Suprapubic skin (tissue), 3 donors: ENCODE results near the gene EXOC3L4.

ENCODE experiments used
- CTCF ChIP-seq, 2 donors: fragments of 200-600 bp in 1 of 2; fragments of 450-650 bp in 1 of 2; sonication (generic) in 1 of 2; IDR thresholded peaks; one replicate each; pipeline ENCODE4 v1.5.1; 2016 to 2019; ENCODE audit warnings: antibody characterized with exemption in 2 of 2, mild to moderate bottlenecking in 1 of 2, moderate library complexity in 1 of 2
- EP300 ChIP-seq: sonication (generic); formaldehyde crosslinking; IDR thresholded peaks from one replicate; pipeline ENCODE4 v1.6.1; 2017; ENCODE audit warnings: antibody characterized with exemption

GRCh38 chr14:103102689-103103260, 8.2 kb downstream of the EXOC3L4 start:
- no peak for TF ChIP-seq CTCF (IDR thresholded peaks at IDR 0.05)
- no peak for TF ChIP-seq EP300
